Right renal pelvis (tissue), 4 donors: ENCODE data around the gene ADAP1. TPM values are rescaled to one million over a fixed set of nuclear protein-coding genes. Genes with fewer than 3 reads are reported as not detected.

ENCODE experiments used
- DNase-seq, 4 donors: peaks; one replicate each; pipeline ENCODE4 v3.0.0-alpha.2; 2013; ENCODE audit warnings: low read depth in 4 of 4, low spot score in 3 of 4, missing footprints in 1 of 4
- polyA plus RNA-seq, 4 donors: library from polyadenylated mRNA; unstranded; fragments of 120-200 nt; gene quantifications; one replicate each; pipeline ENCODE4 v1.2.1, GENCODE V29; 2013; ENCODE audit not compliant: insufficient read length in 4 of 4

ADAP1 gene
- polyA plus RNA-seq, 4 donors, result 14.6 to 18.2 (median 15.1) TPM

GRCh38 chr7:897771-898376 is 56.6 kb downstream of the ADAP1 start:
- DNase-seq, result no peak

GRCh38 chr7:897086-897485 is 57.4 kb downstream of the ADAP1 start:
- DNase-seq, result no peak

GRCh38 chr7:896346-897075 is 58.0 kb downstream of the ADAP1 start:
- DNase-seq, result no peak

- no peak for DNase-seq
Measured at GRCh38 chr7:895451-896052, 58.9 kb downstream of the ADAP1 start.

- DNase-seq, result no peak
Measured at GRCh38 chr7:894927-895450, 59.5 kb downstream of the ADAP1 start.

GRCh38 chr7:894164-894867 is 60.2 kb downstream of the ADAP1 start:
- DNase-seq, result no peak

- DNase-seq, result no peak
Measured at GRCh38 chr7:893686-894085, 60.8 kb downstream of the ADAP1 start.

GRCh38 chr7:892648-893593 is 61.6 kb downstream of the ADAP1 start:
- no peak for DNase-seq

GRCh38 chr7:891805-892204 is 62.7 kb downstream of the ADAP1 start:
- DNase-seq, result no peak

GRCh38 chr7:891291-891690 is 63.2 kb downstream of the ADAP1 start:
- no peak for DNase-seq

GRCh38 chr7:890868-891267 is 63.6 kb downstream of the ADAP1 start:
- DNase-seq, result no peak

- DNase-seq, result no peak
Measured at GRCh38 chr7:889391-889790, 65.1 kb downstream of the ADAP1 start.

GRCh38 chr7:889025-889390 is 65.5 kb downstream of the ADAP1 start:
- DNase-seq, result no peak

- DNase-seq, result no peak
Measured at GRCh38 chr7:888081-889024, 66.1 kb downstream of the ADAP1 start.

- no peak for DNase-seq
Measured at GRCh38 chr7:887488-887820, 67.0 kb downstream of the ADAP1 start.

- DNase-seq, result no peak
Measured at GRCh38 chr7:886626-887487, 67.6 kb downstream of the ADAP1 start.

GRCh38 chr7:885893-886625 is 68.4 kb downstream of the ADAP1 start:
- DNase-seq, result no peak
